Panc1 (cell line): ENCODE data around the gene ENPP6. TPM values are rescaled to one million over a fixed set of nuclear protein-coding genes. Genes with fewer than 3 reads are reported as not detected.

ENCODE experiments used
- ATAC-seq: fragments of 200-7000 bp; cut with Tn5 transposase; 2 replicates; pipeline ENCODE4 v1.9.1; 2020; ENCODE audit warnings: mild to moderate bottlenecking, moderate library complexity
- BruUV-seq: library from RNA; stranded (reverse); fragments of 400-500 nt; replicated peaks from 2 replicates; lab custom pipeline; 2021; lab: Mats Ljungman, UMichigan
- CTCF ChIA-PET: fragments of 300-600 bp; sonication (Branson Sonifier 250); formaldehyde crosslinking; loops from one replicate; lab custom pipeline; 2022; ENCODE audit warnings: antibody characterized with exemption; lab: Charles Lee
- POLR2A ChIA-PET: fragments of 300-600 bp; sonication (Branson Sonifier 250); formaldehyde crosslinking; loops from one replicate; lab custom pipeline; 2022; ENCODE audit warnings: antibody characterized with exemption; lab: Charles Lee
- DNase-seq: peaks from one replicate; pipeline ENCODE4 v3.0.0-alpha.2; 2010; ENCODE audit warnings: low read depth, low spot score
- H3K27ac ChIP-seq: 2 replicates; pipeline ENCODE4 v1.5.1; 2011; ENCODE audit warnings: mild to moderate bottlenecking, low read length, inconsistent platforms
- H3K27me3 ChIP-seq: fragments of 200-500 bp; sonication (Bioruptor generic); 2 replicates; pipeline ENCODE4 v1.6.0; 2014; ENCODE audit warnings: low read length, inconsistent platforms; ENCODE audit not compliant: control insufficient read depth, insufficient read depth
- H3K36me3 ChIP-seq: fragments of 200-500 bp; sonication (Bioruptor generic); 2 replicates; pipeline ENCODE4 v1.5.1; 2014; ENCODE audit warnings: inconsistent platforms, mild to moderate bottlenecking, low read length, moderate library complexity; ENCODE audit not compliant: control insufficient read depth, insufficient read depth
- H3K4me1 ChIP-seq: 2 replicates; pipeline ENCODE4 v1.5.1; 2011; ENCODE audit warnings: inconsistent platforms, mild to moderate bottlenecking, low read length, moderate library complexity; ENCODE audit not compliant: control insufficient read depth, insufficient read depth
- H3K4me3 ChIP-seq, 2 experiments: 2 replicates each; pipeline ENCODE4 v1.5.1; 2011 to 2012; ENCODE audit warnings: low read depth in 2 of 2, low read length in 2 of 2, mild to moderate bottlenecking in 2 of 2, inconsistent platforms in 1 of 2, moderate library complexity in 1 of 2
- H3K9me3 ChIP-seq: fragments of 200-500 bp; sonication (Bioruptor generic); 2 replicates; pipeline ENCODE4 v1.5.1; 2014; ENCODE audit warnings: low read depth, mild to moderate bottlenecking, inconsistent platforms, low read length, moderate library complexity; ENCODE audit not compliant: control insufficient read depth, insufficient read depth
- POLR2AphosphoS5 ChIP-seq: IDR thresholded peaks from 2 replicates; pipeline ENCODE4 v1.6.1; 2012; ENCODE audit warnings: mild to moderate bottlenecking, low read depth, low read length, moderate library complexity
- SIN3A ChIP-seq: IDR thresholded peaks from 2 replicates; pipeline ENCODE4 v1.6.1; 2012; ENCODE audit warnings: low read depth, mild to moderate bottlenecking, low read length, moderate library complexity, borderline replicate concordance; ENCODE audit not compliant: insufficient read depth
- TCF7L2 ChIP-seq: IDR thresholded peaks from 2 replicates; pipeline ENCODE4 v1.6.1; 2011; ENCODE audit warnings: mild to moderate bottlenecking, low read depth, low read length, inconsistent platforms
- in situ Hi-C: cut with HindIII; loops from 2 replicates; pipeline ENCODE4 v1.10.0; 2016; ENCODE audit warnings: low sequenced_read_pairs, low pct_unique_long_range_greater_than_20kb
- intact Hi-C: fragments of 100-400 bp; cut with micrococcal nuclease; formaldehyde crosslinking; loops from one replicate; pipeline ENCODE4 v1.10.0; 2022; ENCODE audit not compliant: unreplicated experiment
- total RNA-seq: library from RNA; stranded (reverse); gene quantifications from one replicate; pipeline ENCODE4 v1.2.1, GENCODE V29; 2021; ENCODE audit not compliant: unreplicated experiment
- TF ChIP-seq, protein P1 (sequence below), 2 experiments: IDR thresholded peaks; 2 replicates each; pipeline ENCODE4 v1.6.1; 2011 to 2012; ENCODE audit warnings: low read depth in 2 of 2, control low read depth in 1 of 2, low read length in 1 of 2, mild to moderate bottlenecking in 1 of 2, moderate library complexity in 1 of 2; ENCODE audit not compliant: insufficient read depth in 1 of 2
- TF ChIP-seq, protein P2 (sequence below): fragments of 450-650 bp; IDR thresholded peaks from 2 replicates; pipeline ENCODE4 v1.5.1; 2017; ENCODE audit warnings: mild to moderate bottlenecking

The ENPP6 gene
- total RNA-seq, 1 experiment from 2014 or later, result not detected

DNA sequence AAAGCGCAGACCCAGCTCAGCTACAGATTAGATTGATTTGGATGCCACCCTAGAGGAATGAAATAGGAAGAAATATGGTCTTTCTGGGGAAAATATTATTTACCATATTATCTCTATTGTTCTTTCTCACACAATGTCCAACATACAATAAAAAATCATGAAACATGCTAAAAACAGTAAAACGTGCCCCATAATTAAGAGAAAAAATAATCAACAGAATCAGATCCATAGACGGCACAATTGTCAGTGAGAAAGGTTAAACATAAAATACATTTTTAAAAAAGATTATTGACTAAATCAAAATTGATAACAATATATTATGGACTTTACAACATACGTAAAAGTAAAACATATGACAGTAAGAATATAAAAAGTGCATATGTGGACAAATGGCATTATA lies 90.9 kb downstream of the ENPP6 start:
- in situ Hi-C loops, result no loop called here

DNA sequence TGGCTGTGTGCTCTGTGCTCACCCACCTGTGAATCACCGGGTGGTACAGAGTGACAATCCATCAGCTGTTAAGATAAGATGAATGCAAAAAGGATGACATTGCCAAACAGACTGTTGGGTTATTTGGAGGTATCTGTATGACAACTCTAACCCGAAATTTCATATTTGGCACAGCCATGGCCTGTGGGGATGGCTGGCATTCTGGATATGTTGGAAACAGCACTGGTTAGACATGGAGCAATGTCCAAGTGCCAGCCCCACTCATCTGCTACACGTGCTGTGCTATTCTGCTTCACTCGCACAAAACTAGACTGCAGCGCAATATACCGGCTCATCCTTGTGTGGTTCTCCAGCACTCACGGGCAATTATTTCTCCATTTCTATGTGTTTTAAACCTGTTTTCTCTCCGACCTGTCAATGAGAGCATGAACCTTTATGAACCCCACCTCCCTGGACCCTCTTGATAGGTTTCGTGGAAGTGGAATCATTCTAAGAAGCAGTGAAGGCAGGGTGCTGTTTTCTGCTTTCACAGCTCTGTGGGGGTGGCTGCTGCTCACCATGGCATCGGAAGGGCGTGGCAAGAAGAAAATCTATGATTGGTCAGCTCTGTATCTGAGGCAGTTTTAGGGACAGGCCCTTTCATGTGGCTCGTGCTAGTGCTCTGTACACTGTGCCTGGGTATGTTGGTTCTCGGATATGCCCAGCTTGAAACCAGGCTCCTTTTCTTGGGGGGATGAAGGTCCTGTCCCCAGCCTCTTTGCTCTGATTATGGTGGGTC lies 94.9 kb downstream of the ENPP6 start:
- BruUV-seq, result no TSS peak
- TF ChIP-seq, protein P1, sequence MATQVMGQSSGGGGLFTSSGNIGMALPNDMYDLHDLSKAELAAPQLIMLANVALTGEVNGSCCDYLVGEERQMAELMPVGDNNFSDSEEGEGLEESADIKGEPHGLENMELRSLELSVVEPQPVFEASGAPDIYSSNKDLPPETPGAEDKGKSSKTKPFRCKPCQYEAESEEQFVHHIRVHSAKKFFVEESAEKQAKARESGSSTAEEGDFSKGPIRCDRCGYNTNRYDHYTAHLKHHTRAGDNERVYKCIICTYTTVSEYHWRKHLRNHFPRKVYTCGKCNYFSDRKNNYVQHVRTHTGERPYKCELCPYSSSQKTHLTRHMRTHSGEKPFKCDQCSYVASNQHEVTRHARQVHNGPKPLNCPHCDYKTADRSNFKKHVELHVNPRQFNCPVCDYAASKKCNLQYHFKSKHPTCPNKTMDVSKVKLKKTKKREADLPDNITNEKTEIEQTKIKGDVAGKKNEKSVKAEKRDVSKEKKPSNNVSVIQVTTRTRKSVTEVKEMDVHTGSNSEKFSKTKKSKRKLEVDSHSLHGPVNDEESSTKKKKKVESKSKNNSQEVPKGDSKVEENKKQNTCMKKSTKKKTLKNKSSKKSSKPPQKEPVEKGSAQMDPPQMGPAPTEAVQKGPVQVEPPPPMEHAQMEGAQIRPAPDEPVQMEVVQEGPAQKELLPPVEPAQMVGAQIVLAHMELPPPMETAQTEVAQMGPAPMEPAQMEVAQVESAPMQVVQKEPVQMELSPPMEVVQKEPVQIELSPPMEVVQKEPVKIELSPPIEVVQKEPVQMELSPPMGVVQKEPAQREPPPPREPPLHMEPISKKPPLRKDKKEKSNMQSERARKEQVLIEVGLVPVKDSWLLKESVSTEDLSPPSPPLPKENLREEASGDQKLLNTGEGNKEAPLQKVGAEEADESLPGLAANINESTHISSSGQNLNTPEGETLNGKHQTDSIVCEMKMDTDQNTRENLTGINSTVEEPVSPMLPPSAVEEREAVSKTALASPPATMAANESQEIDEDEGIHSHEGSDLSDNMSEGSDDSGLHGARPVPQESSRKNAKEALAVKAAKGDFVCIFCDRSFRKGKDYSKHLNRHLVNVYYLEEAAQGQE (IDR thresholded peaks at IDR 0.05; ENCODE audit: insufficient read depth in 1 of 2, low read depth in 2 of 2, low read length in 1 of 2), result no peak
- TF ChIP-seq POLR2AphosphoS5 (no peak), SIN3A (no peak), TCF7L2 (no peak)
- TF ChIP-seq, protein P2, sequence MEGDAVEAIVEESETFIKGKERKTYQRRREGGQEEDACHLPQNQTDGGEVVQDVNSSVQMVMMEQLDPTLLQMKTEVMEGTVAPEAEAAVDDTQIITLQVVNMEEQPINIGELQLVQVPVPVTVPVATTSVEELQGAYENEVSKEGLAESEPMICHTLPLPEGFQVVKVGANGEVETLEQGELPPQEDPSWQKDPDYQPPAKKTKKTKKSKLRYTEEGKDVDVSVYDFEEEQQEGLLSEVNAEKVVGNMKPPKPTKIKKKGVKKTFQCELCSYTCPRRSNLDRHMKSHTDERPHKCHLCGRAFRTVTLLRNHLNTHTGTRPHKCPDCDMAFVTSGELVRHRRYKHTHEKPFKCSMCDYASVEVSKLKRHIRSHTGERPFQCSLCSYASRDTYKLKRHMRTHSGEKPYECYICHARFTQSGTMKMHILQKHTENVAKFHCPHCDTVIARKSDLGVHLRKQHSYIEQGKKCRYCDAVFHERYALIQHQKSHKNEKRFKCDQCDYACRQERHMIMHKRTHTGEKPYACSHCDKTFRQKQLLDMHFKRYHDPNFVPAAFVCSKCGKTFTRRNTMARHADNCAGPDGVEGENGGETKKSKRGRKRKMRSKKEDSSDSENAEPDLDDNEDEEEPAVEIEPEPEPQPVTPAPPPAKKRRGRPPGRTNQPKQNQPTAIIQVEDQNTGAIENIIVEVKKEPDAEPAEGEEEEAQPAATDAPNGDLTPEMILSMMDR, result no peak
- no peak for ATAC-seq
- Histone ChIP-seq H3K9me3 (no peaks in the 10 kb centered on the region), H3K27me3 (peaks cover 3% of the 10 kb centered on the region), H3K27ac (no peak overlapping the region), H3K36me3 (no peaks in the 10 kb centered on the region), H3K4me3 (no peak overlapping the region), H3K4me1 (no peaks in the 10 kb centered on the region)
- in situ Hi-C loops, result no loop called here
- DNase-seq, result no peak
- ChIA-PET CTCF (no interaction called here), POLR2A (no interaction called here)
- intact Hi-C loops, result no loop called here

More for the DNA sequence above, 90.9 kb downstream of the ENPP6 start:
- BruUV-seq, result no TSS peak
- TF ChIP-seq, protein P2, result no peak
- TF ChIP-seq SIN3A (no peak), POLR2AphosphoS5 (no peak), TCF7L2 (no peak)
- TF ChIP-seq, protein P1 (IDR thresholded peaks at IDR 0.05; ENCODE audit: insufficient read depth in 1 of 2, low read depth in 2 of 2, low read length in 1 of 2), result no peak
- Histone ChIP-seq H3K9me3 (no peaks in the 10 kb centered on the region), H3K4me3 (no peak overlapping the region), H3K36me3 (no peaks in the 10 kb centered on the region), H3K27me3 (peaks cover 3% of the 10 kb centered on the region), H3K27ac (no peak overlapping the region), H3K4me1 (no peaks in the 10 kb centered on the region)
- CTCF ChIA-PET, result no interaction called here
- intact Hi-C loops, result no loop called here
- no peak for DNase-seq
- POLR2A ChIA-PET, result no interaction called here
- ATAC-seq, result no peak
